Measurements from ENCODE around the gene ITGA5. TPM values are rescaled to one million over a fixed set of nuclear protein-coding genes. Genes with fewer than 3 reads are reported as not detected.

ITGA5 gene
- total RNA-seq, 2 donors from 2014 or later = 80.5 to 144 TPM

GRCh38 chr12:54437697-54438096 lies 18.6 kb upstream of the ITGA5 start:
- H3K4me3 ChIP-seq = no peak overlapping the region
- no peak overlapping the region for H3K27ac ChIP-seq
- no peaks in the 10 kb centered on the region for H3K36me3 ChIP-seq
- no peak for TF ChIP-seq CTCF (IDR thresholded peaks at IDR 0.05)
- peaks cover 0 to 14% of the 10 kb centered on the region in 2 donors for H3K4me1 ChIP-seq
- no peaks in the 10 kb centered on the region for H3K9me3 ChIP-seq
- DNase-seq (ENCODE audit: low spot score) = no peak
- H3K27me3 ChIP-seq = no peaks in the 10 kb centered on the region

- TF ChIP-seq CTCF (IDR thresholded peaks at IDR 0.05) = no peak
- no peak overlapping the region for H3K27ac ChIP-seq
Measured at GRCh38 chr12:54437243-54437642, 18.2 kb upstream of the ITGA5 start.

GRCh38 chr12:54432815-54433164 lies 13.7 kb upstream of the ITGA5 start:
- H3K4me1 ChIP-seq = peaks cover 0 to 52% of the 10 kb centered on the region in 2 donors

More at GRCh38 chr12:54437243-54437642, 18.2 kb upstream of the ITGA5 start:
- Histone ChIP-seq H3K4me1 (peaks cover 0 to 19% of the 10 kb centered on the region in 2 donors), H3K36me3 (no peaks in the 10 kb centered on the region), H3K27me3 (no peaks in the 10 kb centered on the region), H3K9me3 (no peaks in the 10 kb centered on the region), H3K4me3 (no peak overlapping the region)
- DNase-seq (ENCODE audit: low spot score) = no peak

GRCh38 chr12:54431911-54432814 lies 13.1 kb upstream of the ITGA5 start:
- Histone ChIP-seq H3K27ac (peak overlapping the region; percentile 57 to 71), H3K4me3 (no peak overlapping the region), H3K4me1 (peaks cover 0 to 59% of the 10 kb centered on the region in 2 donors), H3K27me3 (no peaks in the 10 kb centered on the region), H3K9me3 (no peaks in the 10 kb centered on the region), H3K36me3 (no peaks in the 10 kb centered on the region)
- peak; percentile 93 for DNase-seq (ENCODE audit: low spot score)
- no peak for TF ChIP-seq CTCF (IDR thresholded peaks at IDR 0.05)

More at GRCh38 chr12:54432815-54433164, 13.7 kb upstream of the ITGA5 start:
- no peak for DNase-seq (ENCODE audit: low spot score)
- H3K4me3 ChIP-seq = no peak overlapping the region
- no peak for TF ChIP-seq CTCF (IDR thresholded peaks at IDR 0.05)
- H3K9me3 ChIP-seq = no peaks in the 10 kb centered on the region
- peak overlapping the region; percentile 57 to 71 for H3K27ac ChIP-seq
- H3K36me3 ChIP-seq = no peaks in the 10 kb centered on the region
- H3K27me3 ChIP-seq = no peaks in the 10 kb centered on the region

GRCh38 chr12:54430471-54431069 lies 11.5 kb upstream of the ITGA5 start:
- TF ChIP-seq CTCF (IDR thresholded peaks at IDR 0.05) = no peak
- H3K4me1 ChIP-seq = peaks cover 0 to 73% of the 10 kb centered on the region in 2 donors
- H3K9me3 ChIP-seq = no peaks in the 10 kb centered on the region
- DNase-seq (ENCODE audit: low spot score) = no peak
- no peaks in the 10 kb centered on the region for H3K36me3 ChIP-seq
- peak overlapping the region in 1 of 2 donors; percentile 0 for H3K27ac ChIP-seq
- H3K27me3 ChIP-seq = no peaks in the 10 kb centered on the region
- H3K4me3 ChIP-seq = no peak overlapping the region

Measured in right atrium auricular region (tissue), 2 donors.